ENCODE data around the gene FAM241B. TPM values are rescaled to one million over a fixed set of nuclear protein-coding genes. Genes with fewer than 3 reads are reported as not detected.

Gene FAM241B
- total RNA-seq, 1 donor from 2014 or later, result 44.2 TPM

DNA sequence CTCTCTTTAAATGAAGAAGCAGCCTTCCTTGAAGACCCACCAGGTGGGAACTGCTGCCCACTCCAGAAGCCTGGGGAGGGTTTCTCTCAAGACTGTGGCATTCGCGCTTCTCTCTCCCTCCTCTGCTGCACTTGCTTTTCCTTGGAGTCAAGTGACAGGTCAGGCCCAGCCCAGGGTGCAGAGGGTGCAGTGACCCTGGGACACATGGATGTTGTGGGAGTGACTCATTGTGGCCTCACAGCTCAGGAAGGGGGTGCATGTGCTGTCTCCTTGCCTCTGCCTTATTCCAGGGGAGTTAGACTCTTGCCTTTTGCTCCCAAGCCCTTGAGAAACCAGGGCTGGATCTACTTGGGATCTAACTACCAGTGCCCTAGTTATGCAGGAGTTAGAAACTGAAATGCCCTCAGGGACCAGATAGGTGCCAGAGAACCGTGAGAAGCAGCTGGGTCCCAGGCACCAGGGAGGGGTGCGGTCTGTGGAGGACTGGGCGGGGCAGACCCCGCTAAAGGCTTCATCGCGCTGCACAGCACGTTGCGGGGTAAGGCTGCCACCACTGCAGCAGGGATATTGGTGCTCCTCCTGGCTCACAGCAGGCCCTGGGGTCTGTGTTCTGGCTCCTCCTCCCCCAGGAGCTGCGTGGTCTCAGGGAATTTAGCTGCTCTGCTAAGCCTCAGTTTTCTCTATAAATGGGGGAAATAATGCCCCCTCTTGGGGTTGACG lies 11.4 kb downstream of the FAM241B start:
- H3K27me3 Mint-ChIP-seq, result peaks cover 7% of the 10 kb centered on the region
- no peak overlapping the region for H3K27ac Mint-ChIP-seq
- peaks cover 1% of the 10 kb centered on the region for H3K36me3 Mint-ChIP-seq (ENCODE audit: insufficient read depth)
- no peak overlapping the region for H3K4me3 Mint-ChIP-seq (ENCODE audit: low read depth)
- TF ChIP-seq, protein P1, sequence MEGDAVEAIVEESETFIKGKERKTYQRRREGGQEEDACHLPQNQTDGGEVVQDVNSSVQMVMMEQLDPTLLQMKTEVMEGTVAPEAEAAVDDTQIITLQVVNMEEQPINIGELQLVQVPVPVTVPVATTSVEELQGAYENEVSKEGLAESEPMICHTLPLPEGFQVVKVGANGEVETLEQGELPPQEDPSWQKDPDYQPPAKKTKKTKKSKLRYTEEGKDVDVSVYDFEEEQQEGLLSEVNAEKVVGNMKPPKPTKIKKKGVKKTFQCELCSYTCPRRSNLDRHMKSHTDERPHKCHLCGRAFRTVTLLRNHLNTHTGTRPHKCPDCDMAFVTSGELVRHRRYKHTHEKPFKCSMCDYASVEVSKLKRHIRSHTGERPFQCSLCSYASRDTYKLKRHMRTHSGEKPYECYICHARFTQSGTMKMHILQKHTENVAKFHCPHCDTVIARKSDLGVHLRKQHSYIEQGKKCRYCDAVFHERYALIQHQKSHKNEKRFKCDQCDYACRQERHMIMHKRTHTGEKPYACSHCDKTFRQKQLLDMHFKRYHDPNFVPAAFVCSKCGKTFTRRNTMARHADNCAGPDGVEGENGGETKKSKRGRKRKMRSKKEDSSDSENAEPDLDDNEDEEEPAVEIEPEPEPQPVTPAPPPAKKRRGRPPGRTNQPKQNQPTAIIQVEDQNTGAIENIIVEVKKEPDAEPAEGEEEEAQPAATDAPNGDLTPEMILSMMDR (IDR thresholded peaks at IDR 0.05; ENCODE audit: unreplicated experiment), result no peak
- peaks cover 9% of the 10 kb centered on the region for H3K4me1 Mint-ChIP-seq (ENCODE audit: low read depth)
- DNase-seq (ENCODE audit: low spot score, unreplicated experiment), result no peak
- no peaks in the 10 kb centered on the region for H3K9me3 Mint-ChIP-seq (ENCODE audit: low read depth)

DNA sequence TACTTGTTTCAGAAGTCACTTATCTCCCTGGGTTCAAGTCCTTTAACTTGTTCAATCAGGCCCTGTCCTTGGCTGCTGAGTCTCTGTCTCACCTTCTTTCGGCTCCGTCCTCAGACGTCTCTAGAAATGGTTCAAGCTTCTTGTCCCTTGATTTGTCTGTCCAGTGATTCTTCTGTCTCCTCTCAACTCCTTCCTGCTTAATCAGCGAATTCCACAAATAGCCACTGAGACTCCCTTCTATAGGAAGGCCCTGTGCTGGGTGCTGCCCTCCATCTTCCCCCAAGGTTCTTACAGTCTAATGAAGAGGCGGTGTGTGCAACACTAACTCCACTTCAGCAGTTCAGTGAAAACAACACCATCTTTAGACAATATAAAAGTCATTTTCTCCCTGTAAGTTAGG lies 12.7 kb downstream of the FAM241B start:
- TF ChIP-seq, protein P1 (IDR thresholded peaks at IDR 0.05; ENCODE audit: unreplicated experiment), result no peak
- Mint-ChIP-seq H3K4me1 (ENCODE audit: low read depth) (peaks cover 22% of the 10 kb centered on the region), H3K9me3 (ENCODE audit: low read depth) (no peaks in the 10 kb centered on the region), H3K27ac (no peak overlapping the region), H3K4me3 (ENCODE audit: low read depth) (no peak overlapping the region), H3K36me3 (ENCODE audit: insufficient read depth) (peaks cover 1% of the 10 kb centered on the region), H3K27me3 (peaks cover 15% of the 10 kb centered on the region)
- no peak for DNase-seq (ENCODE audit: low spot score, unreplicated experiment)

DNA sequence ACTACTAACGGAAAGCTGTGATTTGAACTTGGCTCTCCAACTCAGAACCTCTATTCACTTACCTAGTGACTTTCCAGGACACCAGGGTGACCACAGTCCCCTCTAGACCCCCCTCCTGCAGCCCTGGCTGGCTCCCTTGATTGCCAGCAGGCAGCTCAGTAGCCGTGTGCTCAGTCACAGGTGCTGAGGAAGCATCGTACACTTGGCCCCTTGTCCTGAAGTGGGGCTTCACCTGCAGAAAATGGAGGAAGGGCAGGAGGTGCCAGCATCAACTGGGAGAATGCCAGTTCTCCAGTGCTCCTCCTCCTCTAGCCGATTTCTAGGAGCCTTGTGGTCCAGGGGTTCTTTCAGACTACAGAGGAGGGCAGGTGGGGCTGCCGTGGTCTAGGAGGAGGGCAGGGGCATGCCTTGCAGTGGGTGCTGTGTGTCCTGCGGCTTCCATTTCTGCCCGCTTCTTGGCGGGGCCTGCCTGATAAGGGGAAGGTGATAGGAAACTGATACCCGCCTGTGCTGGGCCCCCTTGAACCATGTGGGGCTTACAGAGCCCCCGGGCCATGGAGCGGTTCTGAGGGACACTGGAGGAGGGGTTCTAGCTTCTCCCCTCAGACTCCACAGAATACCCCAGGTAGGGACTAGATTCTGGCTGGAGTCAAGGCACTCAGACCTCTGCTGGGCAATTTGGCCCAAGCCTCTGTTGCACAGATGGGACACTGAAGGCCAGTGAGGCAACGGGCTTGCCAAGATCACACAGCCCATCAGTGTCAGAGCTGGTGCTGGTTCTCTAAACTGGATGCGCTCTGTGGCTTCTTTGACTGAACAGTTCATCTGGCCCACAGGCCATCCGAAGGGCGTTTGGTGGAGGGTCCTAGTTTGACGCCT lies 14.0 kb downstream of the FAM241B start:
- Mint-ChIP-seq H3K36me3 (ENCODE audit: insufficient read depth) (peaks cover 1% of the 10 kb centered on the region), H3K4me3 (ENCODE audit: low read depth) (no peak overlapping the region), H3K9me3 (ENCODE audit: low read depth) (no peaks in the 10 kb centered on the region), H3K27me3 (peaks cover 15% of the 10 kb centered on the region), H3K27ac (no peak overlapping the region), H3K4me1 (ENCODE audit: low read depth) (peaks cover 22% of the 10 kb centered on the region)
- DNase-seq (ENCODE audit: low spot score, unreplicated experiment), result no peak
- TF ChIP-seq, protein P1 (IDR thresholded peaks at IDR 0.05; ENCODE audit: unreplicated experiment), result no peak

- Mint-ChIP-seq H3K27ac (no peak overlapping the region), H3K36me3 (ENCODE audit: insufficient read depth) (peaks cover 1% of the 10 kb centered on the region), H3K4me3 (ENCODE audit: low read depth) (no peak overlapping the region), H3K4me1 (ENCODE audit: low read depth) (peaks cover 20% of the 10 kb centered on the region), H3K27me3 (peaks cover 15% of the 10 kb centered on the region), H3K9me3 (ENCODE audit: low read depth) (no peaks in the 10 kb centered on the region)
- peak; percentile 62 for DNase-seq (ENCODE audit: low spot score, unreplicated experiment)
- TF ChIP-seq, protein P1 (IDR thresholded peaks at IDR 0.05; ENCODE audit: unreplicated experiment), result peak; percentile 89
Observed at GRCh38 chr10:69644658-69645295, 14.7 kb downstream of the FAM241B start.

Measured in progenitor cell of endocrine pancreas (in vitro differentiated cells).